Muscle of arm (tissue), 12 donors: ENCODE data around the gene SLC7A14. TPM values are rescaled to one million over a fixed set of nuclear protein-coding genes. Genes with fewer than 3 reads are reported as not detected.

Experiments used
- DNase-seq: peaks from one replicate; pipeline ENCODE4 v3.0.0-alpha.2; 2013
- polyA plus RNA-seq, 12 donors: library from polyadenylated mRNA; unstranded; fragments of 120-200 nt; gene quantifications; one replicate each; pipeline ENCODE4 v1.2.1, GENCODE V29; 2013; ENCODE audit not compliant: insufficient read length in 12 of 12

The SLC7A14 gene
- polyA plus RNA-seq, 12 donors = 0.17 to 0.64 (median 0.31) TPM; not detected in 2

- DNase-seq = no peak
These were observed 88.4 kb downstream of the SLC7A14 start for GRCh38 chr3:170497207-170498095.

GRCh38 chr3:170496868-170497140 is 89.1 kb downstream of the SLC7A14 start:
- DNase-seq = no peak

- DNase-seq = no peak
These were observed 89.6 kb downstream of the SLC7A14 start for GRCh38 chr3:170496026-170496867.

GRCh38 chr3:170494766-170495165 is 91.1 kb downstream of the SLC7A14 start:
- DNase-seq = no peak

DNA sequence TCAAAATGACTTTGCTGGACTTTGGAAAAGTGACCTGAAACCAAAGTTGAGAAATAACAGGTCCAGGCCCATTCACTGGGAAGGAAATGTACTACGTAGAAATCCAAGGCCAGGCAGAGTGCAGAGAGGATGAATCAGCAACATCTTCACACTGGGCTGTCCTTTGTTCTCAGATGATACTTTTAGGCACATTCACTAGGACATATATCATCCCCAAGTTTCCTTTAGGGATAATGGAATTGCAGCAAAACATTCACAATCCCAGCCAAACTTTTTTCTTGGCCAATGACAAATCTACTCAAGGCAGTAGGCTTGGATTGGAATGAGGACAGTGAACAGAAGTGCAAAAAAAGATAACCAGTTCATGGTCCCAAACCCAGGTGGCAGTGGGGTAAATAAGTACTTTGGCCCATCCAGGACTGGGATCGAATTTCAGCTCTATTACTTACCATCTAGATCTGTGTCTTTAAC is 92.1 kb downstream of the SLC7A14 start:
- DNase-seq = no peak

GRCh38 chr3:170491901-170492300 is 94.0 kb downstream of the SLC7A14 start:
- no peak for DNase-seq

- no peak for DNase-seq
These were observed 94.9 kb downstream of the SLC7A14 start for GRCh38 chr3:170490828-170491560.

DNA sequence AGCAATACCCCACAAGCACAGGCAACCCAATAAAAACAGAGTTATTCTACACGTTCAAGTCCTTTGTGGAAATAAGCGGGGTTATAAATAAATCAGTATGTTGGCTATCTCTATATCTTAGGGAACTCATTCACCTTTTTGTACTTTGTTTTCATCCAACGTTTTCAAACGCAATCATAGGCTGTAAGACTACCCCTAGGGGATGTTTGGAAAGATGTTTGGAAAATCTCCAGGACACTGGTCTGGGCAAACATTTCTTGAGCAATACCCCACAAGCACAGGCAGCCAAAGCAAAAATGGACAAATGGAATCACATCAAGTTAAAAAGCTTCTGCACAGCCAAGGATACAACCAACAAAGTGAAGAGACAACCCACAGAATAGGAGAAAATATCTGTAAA is 97.1 kb downstream of the SLC7A14 start:
- DNase-seq = no peak

GRCh38 chr3:170487031-170487430 is 98.8 kb downstream of the SLC7A14 start:
- no peak for DNase-seq

DNA sequence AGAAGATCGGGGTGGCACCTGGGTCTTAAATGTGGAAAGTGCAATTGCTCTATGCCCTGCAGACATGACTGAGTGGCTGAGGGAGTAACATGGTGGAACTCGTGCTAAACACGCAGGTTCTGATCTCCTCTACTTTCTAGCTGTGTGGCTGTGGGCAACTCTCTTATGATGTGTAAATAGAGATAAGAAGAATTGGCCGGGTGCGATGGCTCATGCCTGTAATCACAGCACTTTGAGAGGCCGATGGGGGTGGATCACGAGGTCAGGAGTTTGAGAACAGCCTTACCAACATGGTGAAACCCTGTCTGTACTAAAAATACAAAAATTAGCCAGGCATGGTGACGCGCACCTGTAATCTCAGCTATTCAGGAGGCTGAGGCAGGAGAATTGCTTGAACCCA is 99.5 kb downstream of the SLC7A14 start:
- no peak for DNase-seq

DNA sequence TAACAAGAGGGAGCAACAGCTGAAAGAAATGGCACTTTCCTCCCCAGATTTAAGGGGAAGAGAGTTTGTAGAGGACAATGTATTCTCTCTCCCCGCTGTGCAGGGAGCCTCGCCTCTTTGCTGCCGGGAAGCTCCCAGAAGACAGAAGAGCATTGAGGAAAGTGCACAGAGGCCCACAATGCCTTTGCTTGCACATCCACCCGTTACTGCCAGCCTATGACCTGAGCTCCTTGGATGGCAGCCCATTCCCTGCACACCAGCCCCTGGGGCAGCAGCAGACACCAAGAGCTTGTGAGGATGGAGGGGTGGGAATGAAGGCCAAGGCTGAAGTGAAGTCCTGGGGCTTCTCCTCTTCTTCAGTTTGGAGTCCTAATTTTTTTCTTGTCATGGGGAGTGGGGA is 100.2 kb downstream of the SLC7A14 start:
- no peak for DNase-seq

- DNase-seq = no peak
These were observed 100.6 kb downstream of the SLC7A14 start for GRCh38 chr3:170485294-170485693.

DNA sequence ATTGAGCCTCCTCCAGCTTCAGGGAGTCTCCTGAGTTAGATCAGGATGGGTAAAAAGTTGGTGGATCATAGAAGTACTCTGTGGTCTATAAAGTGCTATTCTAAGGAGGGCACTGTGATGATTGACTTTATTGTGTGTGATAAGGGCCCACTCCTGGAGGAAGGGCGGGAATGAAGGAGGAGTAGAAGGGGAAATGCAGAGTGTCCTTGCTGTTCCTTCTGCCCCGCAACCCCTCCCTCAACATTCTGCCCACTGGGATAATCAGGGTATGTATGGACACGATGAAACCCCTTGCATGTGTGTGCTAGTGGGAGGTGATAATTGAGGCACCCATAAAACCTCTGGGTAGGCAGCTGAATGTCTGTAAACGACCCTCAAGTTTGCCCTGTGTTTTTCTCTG is 101.0 kb downstream of the SLC7A14 start:
- no peak for DNase-seq

GRCh38 chr3:170483485-170484262 is 102.2 kb downstream of the SLC7A14 start:
- no peak for DNase-seq

GRCh38 chr3:170482199-170482598 is 103.7 kb downstream of the SLC7A14 start:
- DNase-seq = no peak

- DNase-seq = no peak
These were observed 105.8 kb downstream of the SLC7A14 start for GRCh38 chr3:170480111-170480510.

DNA sequence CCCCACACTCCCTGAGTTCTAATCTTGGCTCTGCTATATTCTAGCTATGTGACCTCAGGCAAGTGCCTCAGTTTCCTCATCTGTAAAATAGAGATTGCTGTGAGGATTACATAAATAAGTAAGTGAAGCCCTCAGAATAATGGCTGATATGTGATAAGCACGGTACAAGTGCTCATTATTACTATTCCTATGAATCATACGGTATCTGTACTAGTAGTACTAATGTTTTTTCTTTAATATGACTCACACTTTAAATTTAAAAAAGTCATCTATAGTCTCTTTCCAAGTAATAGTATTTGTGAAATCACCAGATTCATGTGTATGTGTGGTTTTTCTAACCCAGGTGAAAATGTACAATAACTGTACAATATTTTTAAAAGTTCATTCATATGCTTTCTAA is 108.5 kb downstream of the SLC7A14 start:
- no peak for DNase-seq

GRCh38 chr3:170476291-170476690 is 109.6 kb downstream of the SLC7A14 start:
- no peak for DNase-seq

DNA sequence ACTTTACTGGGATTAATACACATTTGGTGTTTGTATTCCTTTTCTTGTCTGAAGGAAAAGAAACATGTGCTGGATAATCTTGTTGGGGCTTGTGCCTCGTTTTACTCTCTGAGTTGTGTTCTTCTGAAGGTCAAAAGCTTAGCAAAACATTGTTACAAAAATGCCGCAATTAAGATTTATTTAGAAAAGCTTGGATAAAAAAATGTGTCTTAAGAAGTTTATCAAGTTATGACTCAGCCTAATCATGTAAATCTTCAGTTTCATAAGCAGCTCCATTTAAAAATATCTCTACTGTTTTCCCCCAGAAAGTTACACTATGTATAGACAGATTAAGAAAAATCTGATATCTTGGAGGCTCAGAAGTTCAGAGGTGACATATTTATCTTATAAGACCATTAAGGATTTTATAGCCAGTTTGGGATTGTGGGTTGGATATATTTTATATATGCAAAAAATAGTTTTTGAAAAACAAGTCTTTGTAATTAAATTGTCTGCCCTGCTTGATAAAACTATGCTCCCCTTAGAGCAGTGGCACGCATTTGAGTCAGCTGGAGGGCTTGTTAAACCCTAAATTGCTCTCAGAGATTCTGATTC is 110.7 kb downstream of the SLC7A14 start:
- no peak for DNase-seq

DNA sequence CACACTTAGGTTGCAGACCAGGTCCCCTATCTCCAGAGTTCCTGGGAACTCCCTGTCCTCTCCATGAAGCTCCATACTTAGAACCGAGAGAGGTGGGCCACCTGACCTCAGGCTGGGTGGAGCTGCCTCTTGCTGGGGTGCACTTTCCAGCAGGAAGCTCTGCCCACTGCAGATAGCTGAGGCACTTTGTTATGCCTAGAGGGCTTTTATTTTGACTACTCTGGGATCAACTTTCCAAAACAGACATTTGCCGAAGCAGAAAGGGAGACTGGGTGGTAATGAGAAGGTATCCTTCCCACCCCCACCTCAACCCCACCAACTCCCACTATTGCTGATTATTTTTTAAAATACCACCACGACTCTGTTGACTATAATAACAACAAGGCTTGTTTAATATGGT is 112.5 kb downstream of the SLC7A14 start:
- DNase-seq = no peak

DNA sequence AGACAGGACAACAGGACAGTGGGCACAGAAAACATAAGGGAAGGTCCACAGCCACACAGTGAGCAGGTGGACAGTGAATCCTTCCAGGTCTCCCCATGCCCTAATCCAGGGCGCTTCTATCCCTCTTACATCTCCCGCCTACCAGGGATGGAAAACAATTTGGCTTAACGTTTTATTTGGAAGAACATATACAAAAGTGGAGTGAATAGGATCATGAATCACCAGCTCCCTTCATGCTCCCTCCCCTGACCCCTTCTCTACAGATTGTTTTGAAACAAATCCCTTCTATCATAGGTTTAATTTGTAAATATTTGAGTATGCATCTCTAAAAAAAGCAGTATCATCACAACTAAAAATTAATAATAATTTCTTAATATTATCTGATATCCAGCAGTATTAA is 114.7 kb downstream of the SLC7A14 start:
- no peak for DNase-seq
